Adrenal gland (tissue), 5 donors: ENCODE data around the gene EXOC3.

Source experiments
- POLR2A ChIP-seq, 2 donors: fragments of 450-650 bp; IDR thresholded peaks; one replicate each; pipeline ENCODE4 v1.6.1; 2017; ENCODE audit warnings: antibody characterized with exemption in 2 of 2, mild to moderate bottlenecking in 2 of 2, moderate library complexity in 1 of 2
- TF ChIP-seq, protein P1 (sequence below), 6 experiments: fragments of 450-650 bp in 4 of 6; fragments of 200-600 bp in 2 of 6; sonication (generic) in 1 of 6; IDR thresholded peaks; 1 replicate in 5 of 6; 2 replicates in 1 of 6; pipeline versions ENCODE4 v1.5.1 to v1.8.0; 2016 to 2021; ENCODE audit warnings: antibody characterized with exemption in 6 of 6, mild to moderate bottlenecking in 2 of 6, moderate library complexity in 1 of 6
- donor health status: DM: no; HTN: no; CAD: no.

DNA sequence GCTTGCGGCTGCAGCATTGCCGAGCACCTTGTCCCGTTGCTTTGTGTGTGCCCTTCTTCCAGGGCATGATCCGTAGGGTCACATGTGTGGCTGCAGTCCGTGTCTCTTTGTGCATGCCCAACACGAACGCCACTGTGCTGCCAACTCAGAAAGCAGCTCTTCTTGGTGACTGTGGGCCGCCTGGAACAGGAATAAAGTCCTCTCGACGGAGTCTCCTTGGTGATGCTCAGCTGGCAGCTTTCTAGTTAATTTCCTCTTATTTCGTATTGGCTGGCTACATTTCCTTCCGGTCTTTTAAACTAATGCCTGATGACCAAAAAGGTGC is 5.8 kb downstream of the EXOC3 start:
- TF ChIP-seq, protein P1, sequence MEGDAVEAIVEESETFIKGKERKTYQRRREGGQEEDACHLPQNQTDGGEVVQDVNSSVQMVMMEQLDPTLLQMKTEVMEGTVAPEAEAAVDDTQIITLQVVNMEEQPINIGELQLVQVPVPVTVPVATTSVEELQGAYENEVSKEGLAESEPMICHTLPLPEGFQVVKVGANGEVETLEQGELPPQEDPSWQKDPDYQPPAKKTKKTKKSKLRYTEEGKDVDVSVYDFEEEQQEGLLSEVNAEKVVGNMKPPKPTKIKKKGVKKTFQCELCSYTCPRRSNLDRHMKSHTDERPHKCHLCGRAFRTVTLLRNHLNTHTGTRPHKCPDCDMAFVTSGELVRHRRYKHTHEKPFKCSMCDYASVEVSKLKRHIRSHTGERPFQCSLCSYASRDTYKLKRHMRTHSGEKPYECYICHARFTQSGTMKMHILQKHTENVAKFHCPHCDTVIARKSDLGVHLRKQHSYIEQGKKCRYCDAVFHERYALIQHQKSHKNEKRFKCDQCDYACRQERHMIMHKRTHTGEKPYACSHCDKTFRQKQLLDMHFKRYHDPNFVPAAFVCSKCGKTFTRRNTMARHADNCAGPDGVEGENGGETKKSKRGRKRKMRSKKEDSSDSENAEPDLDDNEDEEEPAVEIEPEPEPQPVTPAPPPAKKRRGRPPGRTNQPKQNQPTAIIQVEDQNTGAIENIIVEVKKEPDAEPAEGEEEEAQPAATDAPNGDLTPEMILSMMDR (IDR thresholded peaks at IDR 0.05), result no peak
- TF ChIP-seq POLR2A (IDR thresholded peaks at IDR 0.05), result no peak
